ENCODE measurements around the gene RPS19.

RPS19 gene

DNA sequence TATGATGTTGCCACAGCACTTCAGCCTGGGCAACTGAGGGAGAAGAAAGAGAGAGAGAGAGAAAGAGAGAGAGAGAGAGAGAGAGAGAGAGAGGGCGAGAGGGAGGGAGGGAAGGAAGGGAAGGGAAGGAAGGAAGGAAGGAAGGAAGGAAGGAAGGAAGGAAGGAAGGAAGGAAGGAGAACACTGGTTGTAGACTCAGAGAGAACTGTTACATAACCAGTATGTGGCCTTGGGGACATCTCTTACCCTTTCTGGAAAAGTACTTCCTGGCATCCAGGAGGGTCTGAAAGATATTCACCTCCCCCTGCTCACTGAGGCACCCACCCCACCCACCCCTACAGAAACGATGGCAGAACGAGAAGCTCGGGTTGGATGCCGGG lies 20.3 kb downstream of the RPS19 start:
- no peak for DNase-seq

DNA sequence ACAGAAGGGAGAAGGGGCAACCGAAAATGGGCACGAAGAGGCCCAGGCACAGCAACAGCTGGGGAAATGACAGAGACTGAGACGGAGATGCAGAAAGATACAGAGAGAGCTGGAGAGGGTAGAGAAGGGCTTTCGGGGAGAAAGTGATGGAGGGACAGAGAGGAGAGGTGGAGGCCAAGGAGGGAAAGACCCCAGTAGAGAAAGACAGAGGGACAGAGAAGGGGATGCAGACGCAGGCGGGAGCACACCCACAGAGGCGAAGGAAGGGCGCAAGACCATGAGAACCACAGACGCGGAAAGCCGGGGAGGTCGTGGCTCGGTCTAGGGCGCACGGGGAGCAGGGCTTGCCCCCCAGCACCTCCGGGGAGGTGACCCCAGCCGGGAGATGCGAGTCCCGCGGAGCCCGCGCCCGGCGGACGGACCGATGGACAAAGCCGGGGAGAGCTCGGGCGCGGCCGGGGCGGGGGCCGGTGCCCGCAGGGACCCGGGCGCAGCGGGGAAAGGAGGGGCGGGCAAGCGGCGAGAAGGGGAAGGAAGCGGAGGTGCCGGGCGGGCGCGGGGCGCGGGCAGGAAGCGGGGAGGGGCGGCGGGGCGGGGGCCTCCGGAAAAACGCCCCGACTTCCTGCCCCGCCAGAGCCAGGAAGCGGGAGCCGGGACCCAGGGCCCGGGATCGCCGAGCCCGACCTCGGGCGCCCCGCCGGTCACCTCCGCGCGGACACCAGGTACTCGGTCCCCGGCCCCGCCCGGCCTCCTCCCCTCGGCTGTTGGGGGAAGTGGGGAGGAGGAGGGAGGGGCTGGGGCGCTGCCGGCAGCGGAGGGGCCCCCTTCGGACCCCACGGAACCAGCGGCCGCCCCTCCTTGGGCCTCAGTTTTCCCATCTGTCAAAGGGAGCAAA lies 22.8 kb downstream of the RPS19 start, which contains the start of gene ARHGEF1:
TSS of gene ARHGEF1 (plus strand) at position 617 of the 895 bp plus-strand sequence. CDS start 4,899 bp downstream, outside the sequence.
- no peak for DNase-seq

DNA sequence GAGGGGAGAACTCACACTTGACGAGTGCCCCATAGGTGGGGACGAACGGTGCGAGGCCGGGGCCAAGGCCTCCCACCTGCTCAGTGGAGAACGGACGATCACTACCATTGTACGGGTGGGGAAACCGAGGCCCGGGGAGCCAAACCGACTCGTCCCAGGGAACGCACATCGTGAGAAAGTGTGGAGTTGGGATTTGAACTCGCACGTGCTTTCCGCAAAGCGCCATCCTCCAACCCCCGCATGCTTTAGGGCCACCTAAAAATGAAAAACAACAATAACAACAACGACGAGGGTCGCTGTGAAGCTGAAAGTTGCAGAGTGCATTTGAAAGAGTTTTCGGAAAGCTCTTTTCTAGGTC lies 23.4 kb downstream of the RPS19 start:
- DNase-seq, result no peak

- DNase-seq, result peak; percentile 96
Observed at GRCh38 chr19:41883821-41884733, 24.0 kb downstream of the RPS19 start.

- no peak for DNase-seq
Observed at GRCh38 chr19:41886761-41887710, 27.0 kb downstream of the RPS19 start.

DNA sequence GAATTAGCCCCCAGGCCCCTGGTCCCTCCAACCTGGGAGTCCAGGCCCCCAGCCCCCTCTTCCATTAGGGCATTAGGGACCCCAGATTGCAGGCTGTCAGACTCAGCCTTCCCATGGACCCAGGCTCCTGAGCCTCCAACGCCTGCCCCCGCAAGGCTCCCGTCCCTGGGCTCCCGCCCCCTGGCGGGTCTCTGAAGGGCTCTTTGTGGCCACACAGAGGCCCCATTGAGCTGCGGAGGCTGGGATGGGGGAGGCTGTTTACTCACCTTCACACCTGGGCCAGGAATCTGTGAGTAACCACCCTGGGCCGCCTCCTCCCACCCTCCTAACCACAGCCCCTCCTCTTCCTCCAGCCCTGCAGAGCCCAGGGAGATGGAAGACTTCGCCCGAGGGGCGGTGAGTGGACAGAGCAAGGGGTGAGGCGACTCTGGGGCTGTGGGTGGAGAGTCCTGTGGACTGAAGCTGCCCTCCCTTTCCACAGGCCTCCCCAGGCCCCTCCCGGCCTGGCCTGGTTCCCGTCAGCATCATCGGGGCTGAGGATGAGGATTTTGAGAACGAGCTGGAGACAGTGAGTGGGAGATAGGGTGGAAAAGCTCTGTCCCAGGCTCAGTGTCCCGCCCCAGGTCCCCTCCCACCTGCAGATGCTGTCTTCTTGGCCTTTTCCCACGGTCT lies 27.8 kb downstream of the RPS19 start:
- peak; percentile 89 for DNase-seq

DNA sequence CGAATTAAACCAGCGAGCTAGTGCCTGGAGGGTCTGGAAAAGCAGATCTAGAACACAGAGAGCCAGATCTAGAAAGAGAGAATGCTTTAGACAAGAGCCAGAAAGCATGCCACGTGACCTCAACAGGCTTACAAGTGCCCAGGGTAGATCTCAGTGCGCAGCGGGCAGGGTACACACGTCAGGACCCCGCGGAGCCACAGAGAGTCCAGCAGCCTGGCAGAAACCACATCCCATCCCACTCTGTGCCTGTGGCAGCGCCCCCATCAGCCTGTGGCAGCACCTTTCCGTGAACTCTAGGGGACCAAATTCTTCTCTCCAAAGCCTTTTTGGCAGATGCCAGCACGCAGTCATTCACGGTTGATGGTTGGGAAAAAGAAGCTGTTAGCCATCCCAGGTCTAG lies 28.9 kb downstream of the RPS19 start:
- DNase-seq, result no peak

- DNase-seq, result no peak
Observed at GRCh38 chr19:41889896-41890295, 29.8 kb downstream of the RPS19 start.

DNA sequence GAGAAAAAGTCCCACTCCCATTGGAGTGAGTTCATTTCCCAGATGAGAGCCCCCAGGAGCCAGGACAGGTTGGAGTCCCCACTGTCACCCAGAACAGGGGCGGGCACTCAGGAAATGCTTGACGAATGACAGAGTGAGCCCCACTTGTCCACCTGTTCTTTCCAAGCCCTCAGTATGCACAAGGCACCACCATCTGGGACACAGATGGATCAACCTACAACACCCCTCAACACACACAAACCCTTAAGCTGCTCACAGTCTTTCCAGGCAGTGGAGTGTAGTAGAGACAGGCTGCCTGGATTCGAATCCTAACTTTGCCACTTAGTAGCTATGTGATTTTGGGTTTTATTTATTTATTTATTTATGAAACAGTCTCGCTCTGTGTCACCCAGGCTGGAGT lies 30.9 kb downstream of the RPS19 start:
- DNase-seq, result no peak

DNA sequence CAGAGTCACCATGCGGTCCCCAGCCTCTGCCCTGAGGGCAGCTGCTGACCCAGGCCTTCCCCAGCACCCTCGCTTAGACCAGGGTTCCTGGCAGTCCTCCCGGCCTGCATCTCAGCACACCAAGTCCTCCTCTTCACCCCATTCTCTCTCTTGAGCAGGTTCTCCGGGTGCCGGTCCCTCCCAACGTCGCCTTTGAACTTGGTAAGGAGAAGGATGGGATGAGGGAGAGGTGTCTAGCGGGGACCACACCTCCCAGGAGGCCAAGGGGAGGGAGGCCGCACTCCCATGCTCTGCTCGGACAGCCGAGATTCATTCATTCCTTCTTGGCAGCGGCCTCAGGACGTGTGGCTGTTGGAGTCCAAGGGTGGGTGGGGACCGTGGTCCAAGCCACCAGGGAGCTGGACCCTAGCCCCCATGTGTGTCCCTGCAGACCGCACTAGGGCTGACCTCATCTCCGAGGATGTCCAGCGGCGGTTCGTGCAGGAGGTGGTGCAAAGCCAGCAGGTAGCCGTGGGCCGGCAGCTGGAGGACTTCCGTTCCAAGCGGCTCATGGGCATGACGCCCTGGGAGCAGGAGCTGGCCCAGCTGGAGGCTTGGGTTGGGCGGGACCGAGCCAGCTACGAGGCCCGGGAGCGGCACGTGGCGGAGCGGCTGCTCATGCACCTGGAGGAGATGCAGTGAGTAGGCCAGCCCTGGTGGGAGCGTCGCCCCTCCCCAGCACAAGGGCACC lies 32.3 kb downstream of the RPS19 start:
- DNase-seq, result no peak

- no peak for DNase-seq
Observed at GRCh38 chr19:41893899-41894298, 33.8 kb downstream of the RPS19 start.

DNA sequence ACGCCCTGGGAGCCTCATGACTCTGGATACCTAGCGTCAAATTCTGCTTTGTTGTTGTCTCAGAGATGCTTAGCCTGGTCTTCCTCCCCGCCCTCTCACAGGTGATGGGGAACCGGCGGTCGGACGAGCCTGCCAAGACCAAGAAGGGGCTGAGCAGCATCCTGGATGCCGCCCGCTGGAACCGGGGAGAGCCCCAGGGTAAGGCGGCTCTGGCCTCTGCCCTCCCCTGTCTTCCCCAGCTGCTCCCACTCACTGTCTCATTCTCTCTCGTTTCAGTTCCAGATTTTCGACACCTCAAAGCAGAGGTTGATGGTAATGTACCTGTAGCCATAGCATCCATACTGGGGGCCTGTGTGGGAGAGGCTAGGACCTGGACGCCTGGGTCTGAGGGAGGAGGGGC lies 34.3 kb downstream of the RPS19 start:
- DNase-seq, result no peak

GRCh38 chr19:41895745-41896580 lies 35.9 kb downstream of the RPS19 start:
- DNase-seq, result no peak

- DNase-seq, result no peak
Observed at GRCh38 chr19:41896581-41896942, 36.5 kb downstream of the RPS19 start.

DNA sequence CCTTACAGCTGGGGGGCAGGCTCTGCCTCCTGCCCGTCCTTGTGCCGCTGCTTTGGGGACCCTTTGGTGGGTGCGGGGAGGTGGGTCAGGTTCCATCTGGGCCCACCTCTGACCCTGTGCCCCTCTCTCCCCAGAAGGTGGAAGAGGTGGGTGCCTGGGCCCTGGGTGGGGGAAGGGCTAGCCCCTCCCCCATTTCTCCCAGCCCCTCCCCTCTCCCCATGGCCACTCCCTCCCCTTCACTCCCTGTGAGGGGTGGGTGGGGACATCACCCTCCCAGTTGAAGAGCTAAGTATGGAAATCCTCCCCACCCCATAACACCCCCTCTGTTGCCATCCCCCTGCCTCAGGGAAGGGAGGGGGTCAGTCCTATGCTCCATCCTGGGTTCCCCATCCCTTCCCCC lies 37.1 kb downstream of the RPS19 start:
- DNase-seq, result no peak

- no peak for DNase-seq
Observed at GRCh38 chr19:41897820-41898219, 37.8 kb downstream of the RPS19 start.

GRCh38 chr19:41898235-41898634 lies 38.2 kb downstream of the RPS19 start:
- DNase-seq, result no peak

DNA sequence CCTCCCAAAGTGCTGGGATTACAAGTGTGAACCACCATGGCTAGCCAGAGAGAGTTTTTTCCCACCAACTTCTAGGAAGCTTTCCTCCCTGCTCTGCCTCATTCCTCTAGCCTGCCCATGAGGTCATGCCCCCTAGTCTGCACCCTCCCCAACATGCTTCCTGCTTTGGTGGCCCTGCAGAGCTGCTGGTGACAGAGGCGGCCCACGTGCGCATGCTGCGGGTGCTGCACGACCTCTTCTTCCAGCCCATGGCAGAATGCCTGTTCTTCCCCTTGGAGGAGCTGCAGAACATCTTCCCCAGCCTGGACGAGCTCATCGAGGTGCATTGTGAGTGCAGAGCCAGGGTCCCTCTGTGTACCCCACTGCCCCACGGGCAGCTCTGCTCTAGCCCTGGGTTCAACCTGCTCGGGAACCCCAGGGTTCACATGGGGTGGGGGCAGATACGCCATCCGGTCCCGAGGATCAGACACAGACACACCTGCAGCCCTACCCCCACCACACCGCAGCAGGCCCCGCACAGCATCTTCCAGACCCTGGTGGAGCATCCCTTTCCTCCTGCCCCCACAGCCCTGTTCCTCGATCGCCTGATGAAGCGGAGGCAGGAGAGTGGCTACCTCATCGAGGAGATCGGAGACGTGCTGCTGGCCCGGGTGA lies 41.8 kb downstream of the RPS19 start:
- no peak for DNase-seq

- no peak for DNase-seq
Observed at GRCh38 chr19:41902594-41902993, 42.5 kb downstream of the RPS19 start.

Measured in activated CD8-positive, alpha-beta memory T cell treated with anti-CD3 and anti-CD28 coated beads, Interleukin-2, amount 50 U/mL, for 48 hours (primary cell).